Epithelial cell of esophagus (primary cell): ENCODE measurements around the gene ATF6.

ENCODE experiments used
- DNase-seq: peaks from one replicate; pipeline ENCODE4 v3.0.0; 2010; ENCODE audit warnings: low read depth
- H3K4me3 ChIP-seq: 2 replicates; pipeline ENCODE4 v1.5.1; 2011; ENCODE audit warnings: mild to moderate bottlenecking, low read length, control low read depth
- TF ChIP-seq, protein P1 (sequence below): IDR thresholded peaks from 2 replicates; pipeline ENCODE4 v1.5.1; 2011; ENCODE audit warnings: low read depth, mild to moderate bottlenecking, low read length, control low read depth, inconsistent platforms; ENCODE audit not compliant: insufficient read depth; ENCODE audit errors: missing control alignments

ATF6 gene

DNA sequence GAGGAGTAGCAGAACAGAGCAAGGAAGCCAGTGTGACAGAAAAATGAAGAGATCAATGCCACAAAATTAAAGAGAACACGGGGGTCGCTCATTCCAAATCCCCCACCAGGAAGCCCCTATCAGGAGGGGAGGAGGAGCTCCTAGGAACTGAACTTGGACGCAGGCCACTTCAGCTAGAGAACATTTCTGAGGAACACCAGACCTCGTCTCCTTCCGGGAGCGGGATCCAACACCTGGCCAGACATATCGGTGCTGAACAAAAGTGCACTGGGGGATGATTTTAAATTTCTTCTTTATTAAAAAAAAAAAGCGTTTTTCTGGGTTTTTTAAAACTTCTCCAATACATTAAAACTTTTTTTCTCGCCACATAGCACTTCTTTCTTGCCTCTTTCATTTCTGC, 216.8 kb downstream of the ATF6 start:
- H3K4me3 ChIP-seq = no peak overlapping the region
- DNase-seq = no peak
- TF ChIP-seq, protein P1, sequence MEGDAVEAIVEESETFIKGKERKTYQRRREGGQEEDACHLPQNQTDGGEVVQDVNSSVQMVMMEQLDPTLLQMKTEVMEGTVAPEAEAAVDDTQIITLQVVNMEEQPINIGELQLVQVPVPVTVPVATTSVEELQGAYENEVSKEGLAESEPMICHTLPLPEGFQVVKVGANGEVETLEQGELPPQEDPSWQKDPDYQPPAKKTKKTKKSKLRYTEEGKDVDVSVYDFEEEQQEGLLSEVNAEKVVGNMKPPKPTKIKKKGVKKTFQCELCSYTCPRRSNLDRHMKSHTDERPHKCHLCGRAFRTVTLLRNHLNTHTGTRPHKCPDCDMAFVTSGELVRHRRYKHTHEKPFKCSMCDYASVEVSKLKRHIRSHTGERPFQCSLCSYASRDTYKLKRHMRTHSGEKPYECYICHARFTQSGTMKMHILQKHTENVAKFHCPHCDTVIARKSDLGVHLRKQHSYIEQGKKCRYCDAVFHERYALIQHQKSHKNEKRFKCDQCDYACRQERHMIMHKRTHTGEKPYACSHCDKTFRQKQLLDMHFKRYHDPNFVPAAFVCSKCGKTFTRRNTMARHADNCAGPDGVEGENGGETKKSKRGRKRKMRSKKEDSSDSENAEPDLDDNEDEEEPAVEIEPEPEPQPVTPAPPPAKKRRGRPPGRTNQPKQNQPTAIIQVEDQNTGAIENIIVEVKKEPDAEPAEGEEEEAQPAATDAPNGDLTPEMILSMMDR = no peak

DNA sequence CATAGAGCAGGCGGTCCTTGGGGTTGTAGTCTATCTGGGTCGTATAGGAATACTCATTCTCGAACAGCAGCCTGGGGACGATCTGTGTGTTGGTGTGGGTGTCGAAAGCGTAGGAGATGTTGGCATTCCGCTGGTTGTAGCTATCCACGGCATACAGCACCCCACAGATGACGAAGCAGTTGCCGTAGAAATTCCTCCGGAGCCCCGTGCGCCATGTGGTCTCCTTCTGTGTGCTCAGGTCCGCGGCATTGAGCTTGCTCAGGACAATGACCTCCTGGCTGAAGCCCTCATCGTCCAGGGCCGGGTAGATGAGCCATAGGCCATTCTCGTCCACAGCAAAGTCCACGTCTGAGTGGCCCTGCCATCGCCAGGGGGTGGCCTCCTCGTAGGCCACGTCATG, 217.6 kb downstream of the ATF6 start:
- H3K4me3 ChIP-seq = no peak overlapping the region
- no peak for DNase-seq
- TF ChIP-seq, protein P1 = no peak

DNA sequence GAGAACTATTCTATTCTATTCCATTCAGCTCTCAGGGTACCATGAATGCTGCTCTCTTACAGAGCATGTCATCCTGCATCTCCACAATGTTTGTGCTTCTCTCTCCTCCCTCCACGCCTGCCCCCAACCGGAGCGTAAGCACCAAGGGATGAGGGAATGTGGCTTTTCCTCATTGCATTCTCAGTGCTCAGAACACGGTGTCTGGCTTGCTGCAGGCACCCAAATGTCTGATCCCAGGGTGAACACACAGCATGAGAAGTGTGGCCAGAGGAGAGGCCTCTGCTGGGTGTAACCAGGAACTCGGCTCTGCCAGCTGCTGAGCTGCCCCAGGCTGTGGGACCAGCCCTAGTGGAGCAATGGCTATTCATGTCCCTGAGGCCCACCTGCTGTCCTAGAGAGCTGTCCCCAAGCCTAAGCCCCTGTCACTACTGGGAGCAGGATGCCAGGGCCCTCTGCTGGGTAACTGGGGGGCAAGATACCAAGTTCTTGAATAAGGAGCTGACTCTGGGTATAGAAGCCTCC, 219.2 kb downstream of the ATF6 start:
- no peak for DNase-seq
- no peak overlapping the region for H3K4me3 ChIP-seq
- TF ChIP-seq, protein P1 = no peak

DNA sequence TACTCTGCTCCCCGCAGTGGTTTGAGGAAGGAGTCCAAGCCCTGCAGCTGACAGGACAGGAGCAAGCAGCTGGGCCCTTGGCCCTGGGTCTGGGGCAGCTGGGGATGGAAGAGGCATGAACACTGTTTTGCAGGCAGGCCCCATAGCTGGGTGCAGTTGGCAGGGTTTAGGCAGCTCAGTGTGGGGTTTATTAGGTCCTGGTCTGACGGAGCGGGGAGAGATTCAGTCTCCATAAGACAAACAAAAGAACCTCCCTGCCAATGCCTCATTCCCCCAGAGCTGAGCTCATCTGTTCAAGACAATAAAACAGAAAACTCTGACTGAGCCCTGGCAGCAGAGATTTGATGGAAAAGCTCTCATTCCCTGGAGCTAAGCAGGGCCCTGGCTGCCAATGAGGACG, 220.2 kb downstream of the ATF6 start:
- no peak overlapping the region for H3K4me3 ChIP-seq
- TF ChIP-seq, protein P1 = no peak
- no peak for DNase-seq

DNA sequence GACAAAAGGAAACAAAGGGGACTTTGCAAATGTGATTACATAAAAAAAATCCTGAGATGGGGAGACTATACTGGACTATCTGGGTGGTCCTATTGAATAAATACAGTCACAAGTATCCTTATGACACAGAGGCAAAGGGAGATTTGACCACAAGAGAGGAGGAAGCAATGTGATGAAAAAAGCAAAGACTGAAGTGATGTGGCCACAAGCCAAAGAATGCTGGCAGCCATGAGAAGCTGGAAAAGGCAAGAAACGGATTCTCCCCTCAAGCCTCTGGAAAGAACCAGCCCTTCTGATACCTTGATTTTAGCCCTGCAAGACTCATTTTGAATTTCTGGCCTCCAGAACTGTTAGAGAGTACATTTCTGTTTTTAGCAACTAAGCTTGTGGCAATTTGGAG, 221.2 kb downstream of the ATF6 start:
- TF ChIP-seq, protein P1 = no peak
- H3K4me3 ChIP-seq = no peak overlapping the region
- no peak for DNase-seq

DNA sequence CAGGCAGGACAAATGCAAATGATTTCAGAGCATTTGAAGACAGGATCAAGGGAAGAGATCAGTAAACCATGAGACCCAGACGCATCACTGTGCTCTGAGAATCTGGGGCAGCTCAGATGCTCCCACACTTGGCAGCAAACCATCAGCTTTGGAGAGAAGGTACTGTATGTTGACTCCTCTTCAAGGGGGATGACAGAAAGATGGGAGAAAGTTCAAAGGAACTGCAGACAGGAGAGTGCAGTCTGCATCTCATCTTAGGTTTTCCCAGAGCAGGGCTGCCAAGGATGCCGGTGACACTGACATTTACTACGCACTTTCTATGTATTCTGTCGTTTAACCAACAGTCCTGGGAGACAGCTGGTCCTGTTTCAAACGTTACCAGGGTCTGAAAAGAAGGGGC, 221.8 kb downstream of the ATF6 start:
- TF ChIP-seq, protein P1 = no peak

DNA sequence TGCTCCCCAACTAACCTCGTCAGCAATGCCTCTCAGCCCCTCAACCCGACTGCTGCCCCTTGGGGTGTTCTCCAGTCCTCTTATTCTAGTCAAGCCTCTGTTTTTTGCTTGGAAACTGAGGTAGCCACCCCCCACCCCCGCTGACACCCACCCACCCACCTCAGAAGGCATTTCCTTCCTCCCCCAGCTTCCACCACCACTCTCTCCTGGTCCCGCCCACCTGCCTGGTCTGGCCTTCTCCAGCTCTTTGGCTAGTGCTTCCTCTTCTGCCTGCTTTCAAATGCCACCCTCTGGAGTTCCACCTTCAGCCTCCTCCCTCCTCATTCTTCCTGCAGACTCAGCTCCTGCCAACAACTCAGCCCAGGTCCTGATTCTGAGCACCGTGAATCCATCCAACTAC, 222.3 kb downstream of the ATF6 start:
- H3K4me3 ChIP-seq = no peak overlapping the region
- no peak for DNase-seq
- TF ChIP-seq, protein P1 = no peak

More for the DNA sequence above, 221.8 kb downstream of the ATF6 start:
- H3K4me3 ChIP-seq = no peak overlapping the region
- DNase-seq = no peak
